B cell (primary cell): ENCODE measurements around the gene DNAJC3. TPM values are rescaled to one million over a fixed set of nuclear protein-coding genes. Genes with fewer than 3 reads are reported as not detected.

Experiments used
- ATAC-seq: fragments of 200-7000 bp; cut with Tn5 transposase; one replicate; pipeline ENCODE4 v1.10.0; 2021; ENCODE audit warnings: low read depth, mild to moderate bottlenecking, moderate number of reproducible peaks, moderate library complexity
- CTCF ChIA-PET: fragments of 350-600 bp; sonication (Branson Sonifier 250); formaldehyde crosslinking; loops from one replicate; lab custom pipeline; 2021; ENCODE audit warnings: antibody characterized with exemption, inconsistent platforms; lab: Charles Lee
- POLR2A ChIA-PET: fragments of 350-600 bp; sonication (Branson Sonifier 250); formaldehyde crosslinking; loops from one replicate; lab custom pipeline; 2021; ENCODE audit warnings: antibody characterized with exemption; lab: Charles Lee
- DNase-seq: peaks from one replicate; pipeline ENCODE4 v3.0.0; 2013
- H2AFZ ChIP-seq: 2 replicates; pipeline ENCODE4 v1.6.1; 2012; ENCODE audit warnings: mild to moderate bottlenecking, low read depth, low read length; ENCODE audit not compliant: insufficient read depth, poor library complexity, severe bottlenecking
- H3K27ac ChIP-seq, 2 donors: 1 replicate in 1 of 2; 2 replicates in 1 of 2; pipeline ENCODE4 v1.5.1; 2012 to 2013; ENCODE audit warnings: low read length in 2 of 2, mild to moderate bottlenecking in 2 of 2, moderate library complexity in 1 of 2
- H3K27me3 ChIP-seq, 4 experiments: fragments of 200-600 bp in 1 of 4; sonication (generic) in 1 of 4; replicated peaks in 1 of 4; 1 replicate in 2 of 4; 2 replicates in 2 of 4; pipeline versions ENCODE4 v1.6.1 to v1.7.0; 2013 to 2016; ENCODE audit warnings: low read length in 3 of 4, mild to moderate bottlenecking in 2 of 4, mixed read lengths in 1 of 4, moderate library complexity in 1 of 4; ENCODE audit not compliant: insufficient read depth in 4 of 4, control insufficient read depth in 3 of 4; ENCODE audit errors: control extremely low read depth in 1 of 4
- H3K36me3 ChIP-seq, 2 experiments: replicated peaks in 1 of 2; 1 replicate in 1 of 2; 2 replicates in 1 of 2; pipeline versions ENCODE4 v1.6.1 to v1.7.1; 2013; ENCODE audit warnings: low read length in 1 of 2; ENCODE audit not compliant: insufficient read depth in 2 of 2, control insufficient read depth in 1 of 2; ENCODE audit errors: control extremely low read depth in 1 of 2, extremely low read depth in 1 of 2
- H3K4me1 ChIP-seq, 2 donors: fragments of 200-600 bp in 1 of 2; sonication (generic) in 1 of 2; 1 replicate in 1 of 2; 2 replicates in 1 of 2; pipeline versions ENCODE4 v1.5.1 to v1.6.1; 2013 to 2017; ENCODE audit warnings: low read length in 2 of 2; ENCODE audit not compliant: control insufficient read depth in 2 of 2, insufficient read depth in 2 of 2
- H3K4me2 ChIP-seq: replicated peaks from 2 replicates; pipeline ENCODE3; 2012; ENCODE audit warnings: mild to moderate bottlenecking, low read depth, low read length; ENCODE audit not compliant: poor library complexity, severe bottlenecking
- H3K4me3 ChIP-seq, 5 experiments: fragments of 200-600 bp in 1 of 5; sonication (generic) in 1 of 5; 1 replicate in 3 of 5; 2 replicates in 2 of 5; pipeline versions ENCODE4 v1.5.1 to v1.7.0; 2011 to 2016; ENCODE audit warnings: low read length in 4 of 5, mild to moderate bottlenecking in 4 of 5, low read depth in 2 of 5, control low read depth in 1 of 5, moderate library complexity in 1 of 5; ENCODE audit not compliant: insufficient read depth in 1 of 5; ENCODE audit errors: control extremely low read depth in 1 of 5, extremely low read depth in 1 of 5
- H3K79me2 ChIP-seq: fragments of 200-600 bp; sonication (generic); one replicate; pipeline ENCODE4 v1.6.0; 2016; ENCODE audit warnings: low read length; ENCODE audit not compliant: control insufficient read depth, insufficient read depth
- H3K9ac ChIP-seq: fragments of 200-600 bp; sonication (generic); 2 replicates; pipeline ENCODE4 v1.6.1; 2017; ENCODE audit warnings: mild to moderate bottlenecking, low read length, moderate library complexity
- H3K9me3 ChIP-seq, 3 donors: one replicate each; pipeline versions ENCODE4 v1.6.1 to v1.7.1; 2013; ENCODE audit warnings: low read length in 2 of 3; ENCODE audit not compliant: control insufficient read depth in 2 of 3, insufficient read depth in 1 of 3; ENCODE audit errors: control extremely low read depth in 1 of 3
- H4K20me1 ChIP-seq: 2 replicates; pipeline ENCODE4 v1.6.0; 2012; ENCODE audit warnings: mild to moderate bottlenecking, low read length; ENCODE audit not compliant: insufficient read depth, control insufficient read depth, poor library complexity, severe bottlenecking
- H3K27ac Mint-ChIP-seq: one replicate; pipeline ENCODE4 v1.8.0; 2021; ENCODE audit warnings: mixed read lengths
- H3K27me3 Mint-ChIP-seq: one replicate; pipeline ENCODE4 v1.8.0; 2021; ENCODE audit warnings: mixed read lengths
- H3K4me1 Mint-ChIP-seq: one replicate; pipeline ENCODE4 v1.8.0; 2021; ENCODE audit warnings: mixed read lengths
- H3K4me3 Mint-ChIP-seq: one replicate; pipeline ENCODE4 v1.8.0; 2021; ENCODE audit warnings: mixed read lengths
- H3K9me3 Mint-ChIP-seq: one replicate; pipeline ENCODE4 v1.8.0; 2022; ENCODE audit warnings: mixed read lengths; ENCODE audit not compliant: insufficient read depth
- CTCF ChIP-seq: fragments of 200-600 bp; IDR thresholded peaks from one replicate; pipeline ENCODE4 v1.8.0; 2022; ENCODE audit warnings: antibody characterized with exemption, mild to moderate bottlenecking
- EZH2 ChIP-seq: IDR thresholded peaks from 2 replicates; pipeline ENCODE4 v1.6.1; 2012; ENCODE audit warnings: borderline replicate concordance, low read depth, mild to moderate bottlenecking, moderate library complexity, low read length; ENCODE audit not compliant: insufficient read depth, poor library complexity, severe bottlenecking
- WGBS: methylation state at CpG from one replicate; pipeline ENCODE4 v1.1.5; 2013; ENCODE audit warnings: missing lambda C conversion rate; ENCODE audit not compliant: insufficient coverage; 5-methylcytosine and 5-hydroxymethylcytosine counted together
- intact Hi-C: fragments of 100-400 bp; cut with micrococcal nuclease; formaldehyde crosslinking; loops from one replicate; pipeline ENCODE4 v1.10.0; 2022
- polyA plus RNA-seq: library from polyadenylated mRNA; depleted of rRNA; stranded (reverse); fragments of >200 nt; gene quantifications from 2 replicates; pipeline ENCODE4 v1.2.3, GENCODE V29; 2012
- total RNA-seq, 2 donors: library from RNA; stranded (reverse); fragments of 120-200 nt in 1 of 2; gene quantifications; 1 replicate in 1 of 2; 2 replicates in 1 of 2; pipeline versions ENCODE4 v1.2.3 to v1.2.4, GENCODE V29; 2013 to 2022

DNAJC3 gene
- total and polyA plus RNA-seq, 2 donors (not counting 1 experiment from before 2014, with no cell fraction given), result 2.8 to 12.1 TPM

GRCh38 chr13:95813139-95813538 is 136.2 kb downstream of the DNAJC3 start:
- WGBS, result 89% methylated on average over 3 of the region's 3 CpGs

GRCh38 chr13:95814495-95814894 is 137.6 kb downstream of the DNAJC3 start:
- peaks cover 10% of the 10 kb centered on the region for H3K9me3 Mint-ChIP-seq

More at GRCh38 chr13:95813139-95813538, 136.2 kb downstream of the DNAJC3 start:
- intact Hi-C loops, result no loop called here
- ATAC-seq (no peak), DNase-seq (no peak)
- H3K4me1 ChIP-seq, result no peaks in the 10 kb centered on the region
- no peak for TF ChIP-seq EZH2
- no peak for TF ChIP-seq CTCF
- H3K9me3 ChIP-seq, result peaks cover 0 to 17% (median 15%) of the 10 kb centered on the region in 3 donors
- Mint-ChIP-seq H3K4me1 (no peaks in the 10 kb centered on the region), H3K27me3 (peaks cover 2% of the 10 kb centered on the region), H3K9me3 (peaks cover 13% of the 10 kb centered on the region), H3K4me3 (no peak overlapping the region), H3K27ac (no peak overlapping the region)
- no peaks in the 10 kb centered on the region for H3K79me2 ChIP-seq
- H4K20me1 ChIP-seq, result no peaks in the 10 kb centered on the region
- H3K4me3 ChIP-seq, result no peak overlapping the region
- ChIA-PET CTCF (interaction anchor here (1.2 kb wide), 2 partner anchors 21 kb away, joined by 3 to 4 read pairs; no protein-coding TSS in a partner anchor), POLR2A (no interaction called here)
- H3K36me3 ChIP-seq, result no peaks in the 10 kb centered on the region
- no peak overlapping the region for H2AFZ ChIP-seq
- no peak overlapping the region for H3K4me2 ChIP-seq
- no peak overlapping the region for H3K9ac ChIP-seq
- no peak overlapping the region for H3K27ac ChIP-seq
- no peaks in the 10 kb centered on the region for H3K27me3 ChIP-seq

More at GRCh38 chr13:95814495-95814894, 137.6 kb downstream of the DNAJC3 start:
- ChIA-PET CTCF (interaction anchor here (1.2 kb wide), 1 partner anchor 19 kb away, joined by 4 read pairs; no protein-coding TSS in a partner anchor), POLR2A (no interaction called here)
- Histone ChIP-seq H3K9me3 (peaks cover 0 to 15% (median 14%) of the 10 kb centered on the region in 3 donors), H3K4me1 (no peaks in the 10 kb centered on the region), H4K20me1 (no peaks in the 10 kb centered on the region), H3K4me2 (no peak overlapping the region), H3K4me3 (no peak overlapping the region), H3K27me3 (no peaks in the 10 kb centered on the region), H3K27ac (no peak overlapping the region), H2AFZ (no peak overlapping the region), H3K36me3 (no peaks in the 10 kb centered on the region), H3K9ac (no peak overlapping the region), H3K79me2 (no peaks in the 10 kb centered on the region)
- 100% methylated on average over 1 of the region's 1 CpG for WGBS
- intact Hi-C loops, result no loop called here
- no peak overlapping the region for H3K27ac Mint-ChIP-seq
- DNase-seq, result no peak
- H3K27me3 Mint-ChIP-seq, result peaks cover 2% of the 10 kb centered on the region
- H3K4me3 Mint-ChIP-seq, result no peak overlapping the region
- no peaks in the 10 kb centered on the region for H3K4me1 Mint-ChIP-seq
- no peak for ATAC-seq
- TF ChIP-seq EZH2 (no peak), CTCF (no peak)
